Neutrophil (primary cell): ENCODE measurements around the gene NDUFAF2.
"Not testable (repeated sequence)": the region's sequence is repeated elsewhere in the genome, so short reads cannot be mapped to it uniquely, and the experiment has no call there.

Experiments
- H3K27ac ChIP-seq: fragments of 200-600 bp; sonication (generic); 2 replicates; pipeline ENCODE4 v1.5.1; 2016; ENCODE audit warnings: mild to moderate bottlenecking, moderate library complexity
- H3K27me3 ChIP-seq: fragments of 200-600 bp; sonication (generic); 2 replicates; pipeline ENCODE4 v1.6.0; 2016; ENCODE audit warnings: mild to moderate bottlenecking
- H3K36me3 ChIP-seq: fragments of 200-600 bp; sonication (generic); 2 replicates; pipeline ENCODE4 v1.5.1; 2017
- H3K4me1 ChIP-seq, 2 experiments: fragments of 200-600 bp in 1 of 2; sonication (generic) in 1 of 2; 1 replicate in 1 of 2; 2 replicates in 1 of 2; pipeline versions ENCODE4 v1.5.1 to v1.6.1; 2013 to 2016; ENCODE audit warnings: low read depth in 1 of 2, low read length in 1 of 2, mild to moderate bottlenecking in 1 of 2, moderate library complexity in 1 of 2; ENCODE audit not compliant: control insufficient read depth in 1 of 2, insufficient read depth in 1 of 2
- H3K4me3 ChIP-seq, 2 experiments: fragments of 200-600 bp in 1 of 2; sonication (generic) in 1 of 2; 1 replicate in 1 of 2; 2 replicates in 1 of 2; pipeline ENCODE4 v1.5.1; 2013 to 2016; ENCODE audit warnings: low read depth in 1 of 2, low read length in 1 of 2, mild to moderate bottlenecking in 1 of 2, moderate library complexity in 1 of 2
- H3K9me3 ChIP-seq: fragments of 200-600 bp; sonication (generic); 2 replicates; pipeline ENCODE4 v1.5.1; 2016
- CTCF ChIP-seq: fragments of 200-600 bp; sonication (generic); IDR thresholded peaks from 2 replicates; pipeline ENCODE4 v1.5.1; 2016; ENCODE audit warnings: antibody characterized with exemption

NDUFAF2 gene

GRCh38 chr5:61029456-61030162, 84.6 kb downstream of the NDUFAF2 start:
- no peaks in the 10 kb centered on the region for H3K4me1 ChIP-seq
- no peak for TF ChIP-seq CTCF

GRCh38 chr5:61030163-61030482, 85.1 kb downstream of the NDUFAF2 start:
- no peak for TF ChIP-seq CTCF
- Histone ChIP-seq H3K4me1 (no peaks in the 10 kb centered on the region), H3K4me3 (no peak overlapping the region), H3K27ac (no peak overlapping the region), H3K9me3 (no peaks in the 10 kb centered on the region), H3K27me3 (no peaks in the 10 kb centered on the region), H3K36me3 (no peaks in the 10 kb centered on the region)

More at GRCh38 chr5:61029456-61030162, 84.6 kb downstream of the NDUFAF2 start:
- H3K27ac ChIP-seq: no peak overlapping the region
- no peak overlapping the region for H3K4me3 ChIP-seq
- H3K9me3 ChIP-seq: no peaks in the 10 kb centered on the region
- no peaks in the 10 kb centered on the region for H3K36me3 ChIP-seq
- H3K27me3 ChIP-seq: no peaks in the 10 kb centered on the region

GRCh38 chr5:61031301-61031700, 86.3 kb downstream of the NDUFAF2 start:
- H3K27me3 ChIP-seq, H3K36me3 ChIP-seq, H3K27ac ChIP-seq, H3K9me3 ChIP-seq, H3K4me3 ChIP-seq, H3K4me1 ChIP-seq: not testable (repeated sequence)

DNA sequence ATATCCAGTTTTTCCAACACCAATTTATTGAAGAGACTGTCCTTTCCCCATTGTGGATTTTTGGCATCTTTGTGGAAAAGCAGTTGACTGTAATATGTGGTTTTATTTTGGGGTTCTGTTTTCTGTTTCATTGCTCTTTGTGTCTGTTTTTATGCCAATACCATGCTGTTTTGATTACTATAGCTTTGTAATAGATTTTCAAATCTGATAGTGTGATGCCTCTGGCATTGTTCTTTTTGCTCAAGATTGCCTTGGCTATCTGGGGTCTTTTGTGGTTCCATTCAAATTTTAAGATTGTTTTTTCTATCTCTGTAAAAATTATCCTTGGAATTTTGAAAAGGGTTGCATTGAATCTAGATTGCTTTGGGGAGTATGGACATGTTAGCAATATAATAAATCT, 99.5 kb downstream of the NDUFAF2 start:
- no peak for TF ChIP-seq CTCF
- no peaks in the 10 kb centered on the region for H3K27me3 ChIP-seq
- H3K4me1 ChIP-seq: no peaks in the 10 kb centered on the region
- no peaks in the 10 kb centered on the region for H3K9me3 ChIP-seq
- H3K27ac ChIP-seq: no peak overlapping the region
- H3K36me3 ChIP-seq: no peaks in the 10 kb centered on the region
- no peak overlapping the region for H3K4me3 ChIP-seq

DNA sequence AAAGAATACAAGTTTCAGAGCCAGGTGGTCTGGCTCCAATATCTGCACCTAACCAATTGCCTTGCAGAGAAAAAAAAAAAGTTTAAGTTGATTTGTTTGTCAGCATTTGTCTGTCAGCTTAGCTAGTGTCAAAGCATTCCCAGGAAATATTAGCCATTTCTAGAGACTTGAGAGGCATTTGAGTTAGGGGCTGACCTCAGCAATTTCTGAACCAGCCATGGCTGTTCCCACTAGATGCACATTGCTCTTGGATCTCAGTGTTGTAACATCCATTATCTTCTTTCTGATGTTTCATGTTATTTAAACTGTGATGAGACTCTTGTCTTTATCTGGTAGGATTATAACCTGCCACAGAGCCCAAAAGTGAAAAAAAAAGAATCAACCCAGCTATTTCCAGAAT, 102.3 kb downstream of the NDUFAF2 start:
- H3K4me1 ChIP-seq: no peaks in the 10 kb centered on the region
- no peaks in the 10 kb centered on the region for H3K9me3 ChIP-seq
- no peaks in the 10 kb centered on the region for H3K36me3 ChIP-seq
- no peaks in the 10 kb centered on the region for H3K27me3 ChIP-seq
- TF ChIP-seq CTCF: no peak
- no peak overlapping the region for H3K27ac ChIP-seq
- H3K4me3 ChIP-seq: no peak overlapping the region

GRCh38 chr5:61048534-61048933, 103.5 kb downstream of the NDUFAF2 start:
- no peaks in the 10 kb centered on the region for H3K9me3 ChIP-seq
- no peak for TF ChIP-seq CTCF

More at GRCh38 chr5:61048534-61048933, 103.5 kb downstream of the NDUFAF2 start:
- Histone ChIP-seq H3K4me3 (no peak overlapping the region), H3K27ac (no peak overlapping the region), H3K36me3 (no peaks in the 10 kb centered on the region), H3K4me1 (no peaks in the 10 kb centered on the region), H3K27me3 (no peaks in the 10 kb centered on the region)
